GM21360 (cell line): Measurements from ENCODE around the gene LIPC.

Experiments used
- ATAC-seq: cut with Tn5 transposase; IDR thresholded peaks from one replicate; pipeline ENCODE4 v1.9.1; 2021; ENCODE audit warnings: mild to moderate bottlenecking, moderate library complexity; ENCODE audit not compliant: unreplicated experiment

The LIPC gene

DNA sequence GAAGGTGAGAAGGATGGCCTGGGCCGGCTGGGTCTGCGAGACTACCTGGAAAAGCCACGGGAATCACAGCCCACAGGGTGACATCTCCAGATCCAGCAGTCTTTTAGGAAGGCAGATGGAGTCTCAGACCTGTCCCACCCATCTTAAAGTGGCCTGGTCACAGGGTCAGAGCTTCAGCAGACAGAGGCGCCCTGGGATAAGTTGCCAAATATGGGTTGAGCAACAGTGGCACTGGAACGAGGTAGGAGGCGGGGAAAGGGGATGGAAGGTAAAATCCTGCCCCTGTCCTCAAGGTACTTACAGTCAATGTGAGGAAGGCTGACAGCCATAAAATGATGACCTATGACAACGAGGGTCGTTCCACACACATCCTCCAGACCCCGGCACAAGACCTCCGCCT, 80.7 kb downstream of the LIPC start:
- no peak for ATAC-seq

DNA sequence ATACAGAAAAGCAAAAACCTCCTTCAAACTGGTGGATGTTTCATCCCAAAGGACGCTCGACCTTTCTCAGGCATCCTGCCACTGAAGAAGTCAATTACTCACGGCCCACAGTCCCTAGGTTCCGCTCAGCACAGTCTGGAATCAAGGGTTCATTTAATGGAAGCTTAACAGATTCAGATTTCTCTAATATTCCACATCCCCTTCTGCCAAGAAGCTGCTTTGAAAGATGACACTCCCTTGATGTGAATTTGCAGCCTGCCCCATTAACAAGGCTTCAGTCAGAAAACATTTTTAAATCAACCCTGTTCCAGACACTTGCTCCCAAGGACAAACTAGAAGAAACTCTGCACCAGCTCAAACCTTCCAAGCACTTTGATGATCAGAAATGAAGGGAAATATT, 81.2 kb downstream of the LIPC start:
- no peak for ATAC-seq

DNA sequence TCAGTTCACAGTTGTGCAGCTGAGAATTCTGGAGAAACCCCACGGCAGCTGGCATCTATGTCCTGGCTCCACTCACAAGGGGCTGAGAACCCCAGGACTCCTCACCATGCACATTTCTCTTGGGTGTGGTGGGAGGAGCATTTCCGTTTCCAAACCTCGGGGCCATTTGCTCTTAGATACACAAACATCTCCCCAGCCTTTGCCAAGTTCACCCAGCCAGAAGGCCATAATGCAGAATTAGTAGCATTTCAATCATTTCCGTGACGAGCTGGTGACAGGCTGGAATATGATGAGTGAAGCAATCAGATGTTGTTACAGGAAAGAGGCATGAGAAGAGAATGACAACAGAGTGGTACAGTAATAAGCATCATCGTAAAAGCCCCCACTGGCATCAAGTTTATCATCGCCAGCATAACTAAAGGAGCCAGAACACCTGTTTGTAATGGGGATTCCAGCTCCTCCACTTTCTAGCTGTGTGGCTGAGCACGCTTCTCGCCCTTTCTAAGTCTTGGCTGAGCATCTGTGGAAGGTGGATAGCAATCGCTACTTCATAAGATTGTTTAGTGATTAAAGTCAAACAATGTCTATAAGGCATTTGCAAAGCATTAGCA, 82.0 kb downstream of the LIPC start:
- ATAC-seq: no peak

DNA sequence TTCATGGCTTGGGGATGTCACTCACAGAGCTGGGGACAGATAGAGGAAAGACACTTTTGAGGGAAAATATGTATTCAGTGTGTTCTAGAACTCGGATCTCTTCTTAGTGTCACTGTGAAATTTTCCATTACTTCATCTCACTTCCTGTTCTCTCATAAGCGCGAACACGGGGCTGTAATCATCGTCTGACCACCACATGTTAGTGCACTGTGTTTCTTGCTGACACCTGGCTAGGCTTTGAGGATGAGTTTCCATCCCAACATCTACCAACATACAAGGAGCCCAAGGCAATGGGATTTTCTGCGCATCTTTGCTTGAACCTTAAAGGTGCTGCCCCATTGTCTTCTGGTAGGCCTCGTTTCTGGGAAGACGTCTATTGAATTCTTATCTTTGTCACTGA, 84.0 kb downstream of the LIPC start:
- no peak for ATAC-seq

DNA sequence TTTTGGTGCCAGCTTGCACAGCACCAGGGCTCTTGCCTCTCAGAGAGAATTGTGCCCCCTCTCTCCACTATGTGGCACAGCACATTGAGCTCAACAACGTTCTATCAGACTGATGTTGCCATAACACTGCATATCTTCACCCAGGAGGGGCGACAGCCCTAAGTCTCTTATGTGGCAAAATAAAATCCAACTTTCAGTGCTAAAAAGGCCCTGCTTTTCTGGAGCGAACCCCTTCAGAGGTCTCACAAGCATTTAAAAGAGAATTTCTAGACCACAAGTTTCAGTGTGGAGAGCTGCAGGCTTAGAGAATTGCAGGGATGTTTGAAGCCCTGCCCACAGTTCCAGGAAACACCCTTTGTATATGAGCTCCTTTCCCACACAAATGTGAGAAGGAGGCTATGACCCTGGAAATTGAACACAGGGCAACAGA, 85.5 kb downstream of the LIPC start:
- no peak for ATAC-seq

DNA sequence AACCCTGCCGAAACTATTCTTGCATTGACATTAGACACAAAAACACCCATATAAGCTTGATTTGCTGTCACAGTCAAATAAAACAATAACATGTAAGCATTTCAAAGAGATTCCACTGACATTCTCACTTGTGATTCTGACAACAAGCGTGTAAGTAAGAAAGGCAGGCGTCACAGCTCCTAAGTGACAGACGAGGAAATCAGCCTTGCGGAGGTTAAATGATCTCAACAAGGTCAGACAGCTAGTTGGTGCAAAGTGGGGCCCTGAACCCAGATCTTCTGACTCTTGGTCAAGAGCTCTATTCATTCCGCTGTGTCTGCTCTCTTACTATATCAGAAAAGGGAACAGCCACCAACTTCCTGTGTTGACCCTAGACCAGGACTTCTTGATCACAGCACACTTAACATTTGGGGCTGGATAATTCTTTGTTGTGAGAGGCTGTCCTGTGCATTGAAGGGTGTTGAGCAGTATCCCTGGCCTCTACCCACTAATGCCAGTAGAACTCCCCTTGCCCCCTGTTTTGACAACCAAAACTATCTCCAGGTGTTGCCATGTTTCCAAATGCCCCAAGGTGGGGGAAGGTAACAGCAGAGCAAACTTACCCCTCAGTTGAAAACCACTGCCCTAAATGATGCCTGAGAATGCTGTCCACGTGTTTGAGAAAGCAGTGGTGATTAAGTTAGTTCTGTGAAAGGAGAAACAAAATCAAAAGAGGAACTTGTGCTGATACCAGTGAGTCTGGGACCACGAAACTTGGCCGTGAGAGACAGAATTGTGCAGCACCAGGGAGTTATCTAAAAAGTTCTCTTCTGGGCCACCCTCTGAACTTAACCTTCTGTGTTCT, 86.1 kb downstream of the LIPC start:
- ATAC-seq: no peak

DNA sequence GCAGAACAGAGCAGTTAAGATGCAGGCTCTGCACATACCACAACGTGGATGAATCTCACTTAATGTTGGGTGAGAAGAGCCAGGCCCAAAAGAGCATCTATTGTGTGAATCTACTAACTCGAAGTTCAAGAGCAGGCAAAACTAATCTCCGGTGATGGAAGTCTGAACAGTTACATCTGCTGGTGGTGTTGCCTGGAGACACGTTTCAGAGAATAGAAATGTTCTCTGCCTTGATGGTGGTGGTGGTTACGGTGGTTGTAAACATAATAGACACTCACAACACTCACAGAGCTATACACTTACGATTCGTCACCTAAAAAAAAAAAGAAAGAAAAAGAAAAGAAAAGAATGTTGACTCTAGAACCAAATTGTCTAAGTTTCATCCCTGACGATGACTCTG, 86.8 kb downstream of the LIPC start:
- no peak for ATAC-seq

DNA sequence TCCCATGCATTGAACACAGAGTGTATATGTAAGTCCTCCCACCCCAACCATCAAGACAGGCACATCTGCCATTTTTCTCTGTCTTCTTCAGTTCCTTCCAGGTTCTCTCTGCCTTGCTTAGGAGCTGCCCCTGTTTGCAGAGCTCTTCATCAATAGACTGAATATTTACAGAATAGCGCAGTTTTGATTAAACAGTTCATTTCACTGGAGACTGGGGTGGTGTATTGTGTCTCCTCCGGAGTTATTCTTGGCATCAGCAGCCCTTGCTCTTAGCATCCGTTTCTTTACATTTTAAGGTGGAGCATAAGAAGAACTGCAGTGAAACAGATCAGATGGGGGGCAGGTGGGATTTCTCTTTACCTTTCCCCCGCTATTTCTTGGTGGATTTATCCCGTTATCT, 87.7 kb downstream of the LIPC start:
- no peak for ATAC-seq

DNA sequence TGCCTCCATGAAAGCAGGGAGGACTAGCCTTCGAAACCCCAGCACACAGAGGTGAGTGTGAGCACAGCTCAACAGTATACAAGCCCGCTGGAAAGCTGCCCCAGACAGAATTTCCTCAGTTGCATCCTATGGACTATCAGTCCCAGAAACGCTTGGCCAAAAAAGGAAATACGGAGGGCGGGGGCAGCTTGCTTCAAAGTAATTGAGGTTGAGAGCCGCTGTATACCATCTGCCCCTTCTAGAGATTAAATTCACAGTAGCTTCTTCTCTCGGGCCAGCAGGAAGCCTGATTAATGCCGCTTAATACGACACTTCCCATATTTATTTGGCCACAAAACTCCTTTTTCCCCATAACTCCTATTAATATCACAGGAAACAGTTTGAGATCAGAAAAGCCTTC, 88.7 kb downstream of the LIPC start:
- ATAC-seq: no peak

DNA sequence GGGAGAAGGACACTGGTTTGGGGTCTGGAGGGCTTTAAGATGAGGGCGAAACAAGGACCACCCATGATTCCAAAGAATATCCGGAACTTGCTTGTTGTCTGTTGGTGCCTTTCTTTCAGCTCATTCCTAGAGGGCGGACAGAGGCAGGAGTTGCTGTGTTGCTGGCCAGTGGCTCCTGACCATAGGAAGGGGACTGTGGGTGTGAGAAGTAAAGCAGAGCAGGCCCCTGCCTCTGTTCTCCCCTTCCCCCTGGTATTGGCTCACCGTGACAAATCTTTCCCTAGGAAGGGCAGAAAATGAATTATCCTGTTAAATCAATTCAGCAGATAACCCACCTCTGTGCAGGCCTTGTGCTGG, 89.1 kb downstream of the LIPC start:
- ATAC-seq: no peak

DNA sequence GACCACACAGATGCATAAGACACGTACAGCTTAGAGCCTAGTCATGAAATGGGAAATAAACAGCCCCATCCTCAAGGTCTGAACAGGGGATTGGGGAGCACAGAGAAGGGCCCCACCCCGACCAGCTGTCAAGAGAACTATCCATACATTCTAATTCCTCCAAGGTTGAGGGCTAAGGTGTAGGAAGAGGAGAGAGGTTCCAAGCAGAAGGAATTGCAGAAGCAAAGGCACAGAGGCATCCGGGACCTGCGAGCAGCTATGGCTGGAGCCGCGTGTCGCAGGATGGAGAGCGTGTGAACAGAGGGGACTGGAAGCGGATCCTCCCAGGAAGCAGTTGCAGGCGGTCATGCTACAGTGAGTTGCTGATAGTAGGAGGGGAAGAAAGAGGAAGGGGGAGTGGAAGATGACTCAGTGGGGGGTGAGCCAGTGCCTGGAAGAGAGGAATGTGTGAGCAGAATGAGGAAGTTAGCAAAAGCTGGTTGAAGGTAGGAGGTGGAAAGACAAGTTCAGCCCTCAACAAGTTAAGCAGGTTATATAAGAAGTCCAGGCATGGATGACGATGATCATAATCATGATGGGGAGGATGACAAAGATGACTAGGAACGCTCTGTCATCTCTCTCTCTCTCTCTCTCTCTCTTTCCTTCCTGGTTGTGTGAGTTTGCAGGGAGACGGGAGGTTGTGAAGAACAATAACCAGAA, 89.7 kb downstream of the LIPC start:
- ATAC-seq: no peak

DNA sequence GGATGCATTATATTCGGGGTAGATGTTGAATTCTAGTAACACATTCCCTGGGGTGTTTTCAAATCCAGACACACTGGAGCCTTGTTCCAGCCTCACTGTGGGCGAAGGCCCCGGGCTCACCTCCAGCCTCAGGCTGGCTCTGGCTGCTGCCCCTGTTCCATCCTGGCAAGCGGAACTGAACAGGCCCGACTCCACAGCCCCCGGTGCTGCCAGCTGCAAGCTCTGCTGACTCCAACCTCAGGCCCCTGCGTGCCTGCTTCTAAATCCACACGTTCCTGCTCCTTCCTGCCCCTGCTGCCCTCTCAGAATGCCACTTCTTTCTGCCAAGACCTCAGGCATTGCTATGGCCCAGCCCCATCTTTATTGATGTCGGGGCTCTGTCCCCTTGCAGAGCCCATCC, 90.6 kb downstream of the LIPC start:
- no peak for ATAC-seq

DNA sequence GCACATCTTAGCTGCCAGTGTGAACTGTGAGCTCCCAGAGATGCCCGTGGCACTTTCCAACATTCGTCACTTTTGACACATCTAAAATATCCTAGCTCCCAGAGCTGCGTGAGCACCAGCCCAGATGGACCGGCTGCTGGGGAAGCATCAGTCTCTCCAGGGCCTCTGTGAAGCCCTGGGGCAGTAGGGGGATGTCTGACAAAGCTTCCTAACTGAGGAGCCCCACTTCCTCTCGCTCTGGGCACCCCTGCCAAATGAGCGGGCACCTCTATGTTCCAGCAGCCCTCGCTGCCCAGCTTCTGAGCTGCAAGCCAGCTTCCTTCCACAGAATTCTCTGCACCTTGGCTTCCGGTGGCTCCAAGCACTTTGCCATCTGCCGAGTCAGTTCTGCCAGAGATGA, 91.1 kb downstream of the LIPC start:
- ATAC-seq: no peak

DNA sequence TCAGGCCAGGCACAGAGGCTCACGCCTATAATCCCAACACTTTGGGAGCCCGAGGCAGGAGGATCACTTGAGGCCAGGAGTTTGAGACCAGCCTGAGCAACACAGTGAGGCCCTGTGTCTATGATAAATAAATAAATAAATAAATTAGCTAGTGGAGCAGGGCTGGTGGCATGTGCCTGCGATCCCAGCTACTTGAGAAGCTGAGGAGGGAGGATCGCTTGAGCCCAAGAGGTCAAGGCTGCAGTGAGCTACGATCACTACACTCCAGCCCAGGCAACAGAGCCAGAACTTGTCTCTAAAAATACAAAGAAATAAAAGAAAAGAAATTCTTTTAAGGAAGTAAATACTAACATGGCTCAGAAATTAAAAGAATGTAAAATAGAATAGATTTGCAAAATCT, 91.8 kb downstream of the LIPC start:
- no peak for ATAC-seq

DNA sequence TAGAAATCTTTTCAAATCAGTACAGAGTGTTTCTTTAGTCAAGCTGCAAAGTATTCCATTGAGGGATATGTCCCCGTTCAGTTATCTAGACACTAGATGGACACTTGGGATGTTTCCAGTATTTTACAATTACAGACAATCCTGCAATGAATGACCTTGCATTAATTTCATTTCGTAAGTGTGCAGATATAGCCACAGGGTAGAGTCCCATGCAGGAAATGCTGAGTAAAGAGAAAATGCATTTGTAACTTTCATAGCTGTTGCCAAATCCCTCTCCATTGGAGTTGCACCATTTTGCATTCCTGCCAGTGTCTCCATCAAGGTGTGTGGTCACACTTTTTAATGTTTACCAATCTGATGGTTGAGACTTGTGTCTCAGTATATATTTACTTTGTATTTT, 92.5 kb downstream of the LIPC start:
- no peak for ATAC-seq

DNA sequence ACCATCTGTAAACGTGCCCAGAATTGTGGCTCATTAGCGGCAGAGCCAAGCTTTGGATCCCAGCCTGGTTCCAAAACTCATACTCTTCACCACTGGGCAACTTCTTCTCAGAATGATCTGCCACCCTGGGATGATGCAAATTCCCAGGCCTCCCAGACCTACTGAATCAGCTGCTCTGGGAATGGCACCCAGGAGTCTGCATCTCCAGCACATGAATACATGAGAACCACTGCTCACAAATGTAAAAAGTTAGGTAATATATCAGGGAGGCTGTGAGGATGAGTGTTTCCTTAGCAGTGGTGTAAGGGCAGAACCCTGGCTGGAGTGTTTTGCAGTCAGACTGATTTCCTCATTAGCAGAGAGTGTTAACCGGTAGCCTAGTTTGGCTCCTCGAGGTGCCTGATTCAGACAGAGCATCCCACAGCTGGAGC, 94.2 kb downstream of the LIPC start:
- ATAC-seq: no peak

DNA sequence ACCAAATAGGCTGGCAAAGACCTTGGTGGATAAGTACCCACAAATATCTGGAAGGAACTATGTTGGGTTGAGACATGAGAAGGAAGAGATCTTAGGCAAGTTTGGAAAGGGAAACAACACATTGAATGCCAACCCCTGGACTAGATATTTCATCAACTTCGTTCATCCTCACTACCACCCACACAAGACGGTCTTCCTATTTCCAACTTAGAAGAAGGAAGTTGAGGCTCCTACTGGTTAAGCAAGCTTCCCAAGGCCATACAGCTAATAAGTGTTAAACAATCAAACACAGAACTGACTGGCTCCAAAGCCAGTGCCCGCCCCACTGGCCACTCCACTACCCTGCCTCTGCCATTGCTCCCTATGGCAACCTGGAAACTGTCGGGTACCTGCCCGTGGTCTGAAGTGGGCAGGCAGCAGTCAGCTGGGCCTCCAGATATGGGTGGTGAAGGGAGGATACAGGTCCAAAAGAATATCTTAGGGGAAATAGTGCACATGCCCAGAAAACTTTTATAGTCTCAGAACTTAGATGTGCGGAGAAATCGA, 94.9 kb downstream of the LIPC start:
- no peak for ATAC-seq

DNA sequence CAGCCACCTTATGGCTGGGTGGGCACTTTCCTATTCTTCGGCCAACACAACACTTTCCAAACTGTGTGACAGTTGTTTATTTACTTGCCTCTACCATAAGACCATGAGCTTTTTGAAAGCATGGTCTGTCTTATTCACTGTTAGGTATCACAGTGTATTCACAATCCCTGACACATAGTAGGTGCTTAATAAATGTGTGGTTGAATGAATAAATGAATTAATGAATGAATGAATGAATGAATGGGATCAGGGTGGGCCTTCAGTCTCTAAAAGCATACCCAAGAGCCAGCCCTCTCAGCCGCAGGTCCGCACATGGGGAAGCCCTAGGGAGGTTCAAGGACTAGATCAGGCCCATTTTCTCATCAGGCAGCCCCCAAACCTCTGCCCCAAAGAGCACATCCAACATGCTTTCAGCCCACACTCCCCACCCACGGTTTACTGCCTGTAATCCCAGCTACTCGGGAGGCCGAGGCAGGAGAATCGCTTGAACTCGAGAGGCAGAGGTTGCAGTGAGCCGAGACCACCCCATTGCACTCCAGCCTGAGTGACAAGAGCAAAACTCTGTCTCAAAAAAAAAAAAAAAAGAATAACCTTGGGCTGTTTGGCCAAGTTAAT, 95.9 kb downstream of the LIPC start:
- ATAC-seq: no peak

DNA sequence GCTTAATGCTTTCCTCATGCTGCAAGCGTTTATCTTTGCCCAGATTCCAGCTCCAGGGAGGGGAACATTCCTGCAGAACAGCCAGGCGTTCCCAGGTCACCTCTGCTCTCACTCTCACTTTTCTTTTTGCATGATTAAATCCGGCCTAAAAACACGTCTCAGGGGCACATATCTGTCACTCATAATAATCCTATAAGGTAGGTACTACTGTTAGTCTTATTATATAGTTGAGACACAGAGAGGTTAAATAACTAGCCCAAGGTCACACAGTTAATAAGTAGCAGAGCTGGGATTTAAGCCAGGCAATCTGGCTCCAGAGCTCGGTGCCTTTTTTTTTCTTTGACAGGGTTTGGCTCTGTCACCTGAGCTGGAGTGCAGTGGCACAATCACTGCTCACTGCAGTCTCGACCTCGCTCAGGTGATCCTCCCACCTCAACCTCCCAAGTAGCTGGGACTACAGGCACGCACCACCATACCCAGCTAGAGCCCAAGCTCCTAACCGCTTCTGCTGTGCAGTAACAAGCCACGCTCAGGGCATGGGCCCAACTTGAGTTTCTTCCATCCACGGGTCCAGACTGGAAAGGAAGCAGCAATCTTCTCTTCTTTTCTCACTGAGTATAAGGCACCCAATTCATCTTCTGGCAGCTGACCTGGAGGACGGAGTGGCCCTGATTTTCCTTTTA, 96.5 kb downstream of the LIPC start:
- no peak for ATAC-seq

DNA sequence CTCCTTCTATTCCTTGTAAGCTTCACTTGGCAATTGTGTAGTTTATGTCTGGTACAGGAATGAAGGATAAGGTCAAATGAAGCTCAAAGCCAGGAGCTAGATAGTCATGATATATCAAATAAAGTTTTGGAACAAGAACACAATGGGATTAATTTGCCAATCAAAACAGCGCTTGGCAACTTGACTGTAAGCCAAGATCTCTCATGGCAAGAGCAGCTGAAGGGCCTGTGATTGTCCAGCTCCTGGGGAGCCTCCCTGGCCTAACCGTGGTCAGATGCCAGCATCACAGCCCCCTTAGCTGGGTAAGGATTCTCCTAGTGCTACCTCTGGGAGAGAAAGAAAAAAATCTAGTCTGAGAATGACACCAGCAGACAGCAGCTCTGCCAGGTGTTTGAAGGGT, 97.2 kb downstream of the LIPC start:
- no peak for ATAC-seq

DNA sequence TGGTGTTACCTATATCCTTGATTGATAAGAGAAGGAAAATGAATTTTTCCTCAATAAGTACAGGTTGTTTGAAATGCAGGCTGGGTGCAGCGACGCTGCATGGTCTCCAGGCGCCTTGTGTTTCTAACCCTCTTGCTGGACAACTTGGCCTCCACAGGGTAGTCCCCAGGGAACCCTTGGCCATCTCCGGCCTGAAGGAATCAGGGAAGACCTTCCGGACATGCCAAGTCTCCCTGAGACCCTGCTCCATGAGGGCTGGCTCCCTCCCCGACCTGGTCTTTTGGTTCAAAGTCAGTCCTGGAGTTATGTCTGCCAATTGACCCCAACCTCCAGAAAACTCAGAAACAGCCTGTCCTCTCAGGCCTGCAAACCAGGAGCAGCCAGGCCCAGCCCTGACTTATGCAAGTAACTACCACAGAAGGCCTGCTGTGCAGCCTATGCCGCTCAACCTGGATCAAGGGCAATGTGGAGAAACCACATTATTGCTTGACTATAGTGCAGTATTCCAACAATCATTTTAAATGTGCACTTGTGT, 98.3 kb downstream of the LIPC start:
- ATAC-seq: no peak
